ENCODE data around the gene RNF144B.

DNA sequence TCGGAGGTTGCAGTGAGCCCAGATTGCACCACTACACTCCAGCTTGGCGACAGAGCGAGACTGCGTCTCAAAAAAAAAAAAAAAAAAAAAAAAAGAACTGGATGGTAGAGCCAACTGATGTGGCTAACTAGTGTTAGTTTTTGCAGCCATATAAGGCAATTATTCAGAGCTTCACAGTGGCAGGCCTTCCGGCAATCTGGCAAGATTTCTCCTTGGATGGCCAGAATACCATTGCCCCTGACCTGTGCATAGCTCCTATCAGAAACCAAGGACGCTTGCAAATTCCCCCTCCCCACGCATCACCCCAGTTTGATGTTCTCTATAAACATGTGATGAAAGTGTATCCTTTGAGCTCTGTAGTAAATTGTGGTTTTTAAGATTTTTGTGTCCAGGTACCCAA lies 127.0 kb downstream of the RNF144B start:
- no peak for TF ChIP-seq POLR2A (IDR thresholded peaks at IDR 0.05; ENCODE audit: low read depth, low read length)
- no peak for TF ChIP-seq TAF1 (IDR thresholded peaks at IDR 0.05; ENCODE audit: low read depth, low read length)
- no peak for TF ChIP-seq SPI1 (IDR thresholded peaks at IDR 0.05; ENCODE audit: low read depth, low read length)
- no peak for TF ChIP-seq POLR2AphosphoS5 (IDR thresholded peaks at IDR 0.05; ENCODE audit: low read depth, low read length)

All from GM12891 (cell line).